GM21717 (cell line): ENCODE results near the gene DNAL4.

ENCODE experiments used
- ATAC-seq: cut with Tn5 transposase; IDR thresholded peaks from one replicate; pipeline ENCODE4 v1.9.1; 2021; ENCODE audit warnings: mild to moderate bottlenecking, moderate library complexity; ENCODE audit not compliant: unreplicated experiment

The DNAL4 gene

GRCh38 chr22:38741576-38741975 lies 52.4 kb downstream of the DNAL4 start:
- no peak for ATAC-seq

GRCh38 chr22:38741166-38741565 lies 52.8 kb downstream of the DNAL4 start:
- ATAC-seq = no peak

GRCh38 chr22:38740754-38741153 lies 53.2 kb downstream of the DNAL4 start:
- ATAC-seq = no peak

- no peak for ATAC-seq
Measured at GRCh38 chr22:38740116-38740723, 53.7 kb downstream of the DNAL4 start.

GRCh38 chr22:38739300-38740055 lies 54.5 kb downstream of the DNAL4 start:
- ATAC-seq = no peak

- no peak for ATAC-seq
Measured at GRCh38 chr22:38738475-38739070, 55.4 kb downstream of the DNAL4 start.

GRCh38 chr22:38737302-38738060 lies 56.5 kb downstream of the DNAL4 start:
- no peak for ATAC-seq

GRCh38 chr22:38736257-38736570 lies 57.7 kb downstream of the DNAL4 start:
- no peak for ATAC-seq

GRCh38 chr22:38735465-38736256 lies 58.3 kb downstream of the DNAL4 start:
- ATAC-seq = no peak

- ATAC-seq = no peak
Measured at GRCh38 chr22:38735126-38735464, 58.8 kb downstream of the DNAL4 start.

GRCh38 chr22:38734421-38735100 lies 59.4 kb downstream of the DNAL4 start:
- no peak for ATAC-seq

- ATAC-seq = no peak
Measured at GRCh38 chr22:38733724-38734381, 60.1 kb downstream of the DNAL4 start.

GRCh38 chr22:38733329-38733723 lies 60.6 kb downstream of the DNAL4 start:
- no peak for ATAC-seq

- no peak for ATAC-seq
Measured at GRCh38 chr22:38732251-38732815, 61.6 kb downstream of the DNAL4 start.

GRCh38 chr22:38731703-38732161 lies 62.2 kb downstream of the DNAL4 start:
- ATAC-seq = no peak

GRCh38 chr22:38730411-38730871 lies 63.5 kb downstream of the DNAL4 start:
- ATAC-seq = no peak

GRCh38 chr22:38729946-38730345 lies 64.0 kb downstream of the DNAL4 start:
- no peak for ATAC-seq

- no peak for ATAC-seq
Measured at GRCh38 chr22:38728871-38729796, 64.8 kb downstream of the DNAL4 start.
